HG02610 (cell line): ENCODE results near the gene VEGFC.

Source experiments
- ATAC-seq: cut with Tn5 transposase; IDR thresholded peaks from one replicate; pipeline ENCODE4 v1.9.1; 2021; ENCODE audit warnings: mild to moderate bottlenecking, moderate library complexity; ENCODE audit not compliant: unreplicated experiment

The VEGFC gene, protein sequence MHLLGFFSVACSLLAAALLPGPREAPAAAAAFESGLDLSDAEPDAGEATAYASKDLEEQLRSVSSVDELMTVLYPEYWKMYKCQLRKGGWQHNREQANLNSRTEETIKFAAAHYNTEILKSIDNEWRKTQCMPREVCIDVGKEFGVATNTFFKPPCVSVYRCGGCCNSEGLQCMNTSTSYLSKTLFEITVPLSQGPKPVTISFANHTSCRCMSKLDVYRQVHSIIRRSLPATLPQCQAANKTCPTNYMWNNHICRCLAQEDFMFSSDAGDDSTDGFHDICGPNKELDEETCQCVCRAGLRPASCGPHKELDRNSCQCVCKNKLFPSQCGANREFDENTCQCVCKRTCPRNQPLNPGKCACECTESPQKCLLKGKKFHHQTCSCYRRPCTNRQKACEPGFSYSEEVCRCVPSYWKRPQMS

DNA sequence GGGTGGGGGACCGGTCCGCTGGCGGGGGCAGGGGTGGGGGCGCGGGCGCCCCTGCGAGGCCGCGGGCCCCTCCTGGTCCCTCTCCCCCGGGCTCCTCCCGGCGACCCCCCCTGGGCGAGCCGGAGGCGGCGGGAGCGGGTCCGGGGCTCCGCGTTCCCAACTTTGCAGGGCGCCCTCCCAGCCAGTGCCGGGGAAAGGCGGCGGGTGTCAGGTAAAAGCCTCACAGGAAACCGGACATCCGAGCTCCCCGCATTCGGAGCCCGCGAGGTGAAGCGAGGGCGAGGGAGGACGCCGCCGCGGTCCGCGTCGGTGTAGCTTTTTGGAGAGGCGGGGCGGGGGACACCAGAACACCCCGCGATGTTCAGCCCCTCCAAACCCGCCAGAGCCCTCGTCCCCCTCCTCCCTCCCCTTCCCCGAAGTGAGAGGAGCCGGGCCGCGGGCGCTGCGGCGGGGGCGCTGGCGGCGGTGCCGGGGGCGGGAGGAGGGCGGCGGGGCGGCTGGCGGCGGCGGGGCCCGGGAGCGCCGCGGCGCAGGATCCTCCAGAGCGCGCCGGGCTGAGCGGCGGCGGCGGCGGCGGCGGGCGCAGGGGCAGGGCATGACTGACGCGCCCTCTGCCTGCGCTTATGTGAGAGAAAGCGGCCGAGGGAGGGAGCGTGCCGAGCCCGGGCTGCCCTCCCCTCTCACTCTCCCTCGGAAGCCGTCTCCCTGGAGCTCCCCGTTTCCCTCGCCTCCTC lies at the start of gene VEGFC:
Gene VEGFC, minus strand, starts transcription at position 597 of the 734 bp plus-strand sequence. CDS start 611 bp downstream, outside the sequence.
- peak; percentile 79 for ATAC-seq

DNA sequence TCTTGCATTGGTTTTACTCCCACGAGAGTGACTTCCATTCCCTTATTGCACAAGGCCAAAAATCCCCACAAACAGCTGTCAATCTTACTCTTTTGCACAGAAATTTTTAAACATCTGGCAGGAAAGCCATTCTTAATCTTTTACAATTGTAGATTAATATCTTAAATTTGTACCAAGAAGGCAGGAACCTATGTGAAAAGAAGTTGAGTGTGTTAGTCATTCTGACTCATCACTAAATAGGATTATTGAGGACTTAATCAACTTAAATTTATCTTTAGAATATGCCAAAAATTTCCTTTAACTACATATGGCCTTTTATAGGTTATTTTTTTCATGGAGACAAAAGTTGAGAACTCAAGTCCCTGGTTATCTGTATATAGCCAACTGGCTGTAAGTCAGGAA lies 49.0 kb upstream of the VEGFC start:
- no peak for ATAC-seq

DNA sequence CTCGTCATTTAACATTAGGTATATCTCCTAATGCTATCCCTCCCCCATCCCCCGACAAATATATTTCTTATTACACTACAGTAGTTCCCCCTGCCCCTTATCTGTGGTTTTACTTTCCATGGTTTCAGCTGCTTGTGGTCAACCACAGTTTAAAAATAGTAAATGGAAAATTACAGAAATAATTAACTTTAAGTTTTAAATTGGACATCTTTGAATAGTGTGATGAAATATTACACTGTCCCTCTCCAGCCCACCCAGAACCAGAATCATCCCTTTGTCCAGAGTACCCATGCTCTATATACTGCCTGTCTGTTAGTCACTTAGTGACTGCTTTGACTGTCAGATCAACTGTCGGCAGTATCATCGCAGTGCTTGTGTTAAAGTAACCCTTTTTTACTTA lies 47.4 kb upstream of the VEGFC start:
- no peak for ATAC-seq

DNA sequence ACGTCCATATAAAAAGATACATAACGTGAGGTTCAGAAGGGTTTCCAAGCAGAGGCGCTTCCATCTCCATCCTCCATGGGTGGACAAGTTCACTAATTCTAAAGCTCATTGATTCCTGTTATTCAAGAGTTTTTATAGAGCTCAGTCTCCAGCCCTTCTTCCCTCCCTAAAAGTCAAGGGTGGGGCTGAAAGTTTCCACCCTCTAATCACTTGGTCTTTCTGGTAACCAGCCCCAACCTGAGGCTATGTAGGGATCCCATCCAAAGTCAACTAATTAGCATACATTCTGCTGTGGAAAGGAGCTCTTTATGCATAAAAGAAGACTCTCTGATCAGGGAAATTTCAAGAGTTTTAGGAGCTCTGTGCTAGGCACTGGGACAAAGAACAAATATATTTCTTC lies 46.9 kb upstream of the VEGFC start:
- ATAC-seq = no peak

DNA sequence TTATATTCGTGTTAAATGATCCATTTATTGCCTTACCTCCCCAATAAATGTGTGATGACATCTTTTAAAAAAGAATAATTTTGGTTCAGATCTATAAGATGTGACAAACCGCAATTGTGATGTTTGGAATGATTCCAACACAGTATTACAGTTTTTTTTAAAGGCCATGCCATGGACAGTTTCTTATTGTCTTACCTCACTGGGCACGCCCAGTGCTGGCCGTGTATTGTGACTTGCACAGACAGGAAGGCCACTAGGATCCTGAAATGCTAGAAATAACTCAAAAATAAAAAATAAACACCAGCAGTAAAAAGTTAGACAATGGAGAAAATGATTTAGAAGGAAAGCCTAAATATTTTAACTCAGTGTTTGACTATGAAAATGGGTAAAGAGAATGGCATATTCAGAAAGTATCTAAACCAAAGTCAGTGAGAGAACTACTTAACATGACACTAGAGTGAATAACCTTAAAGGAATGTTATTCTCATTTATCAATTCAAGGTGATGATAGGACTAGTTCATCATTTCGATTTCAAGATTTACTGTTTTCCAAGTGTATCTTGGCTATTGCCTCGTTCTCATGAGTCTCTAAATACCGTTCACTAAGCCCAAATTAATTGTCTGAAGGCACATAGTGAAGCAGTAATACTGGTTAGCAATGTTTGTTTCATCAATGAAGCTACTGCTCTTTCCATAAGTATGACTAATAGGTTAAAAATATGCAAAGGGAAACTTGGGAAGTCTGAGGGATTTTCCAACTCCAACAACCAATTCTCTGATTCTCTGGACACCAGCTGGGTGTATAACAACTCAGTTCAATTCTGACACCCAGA lies 46.1 kb upstream of the VEGFC start:
- ATAC-seq = no peak

DNA sequence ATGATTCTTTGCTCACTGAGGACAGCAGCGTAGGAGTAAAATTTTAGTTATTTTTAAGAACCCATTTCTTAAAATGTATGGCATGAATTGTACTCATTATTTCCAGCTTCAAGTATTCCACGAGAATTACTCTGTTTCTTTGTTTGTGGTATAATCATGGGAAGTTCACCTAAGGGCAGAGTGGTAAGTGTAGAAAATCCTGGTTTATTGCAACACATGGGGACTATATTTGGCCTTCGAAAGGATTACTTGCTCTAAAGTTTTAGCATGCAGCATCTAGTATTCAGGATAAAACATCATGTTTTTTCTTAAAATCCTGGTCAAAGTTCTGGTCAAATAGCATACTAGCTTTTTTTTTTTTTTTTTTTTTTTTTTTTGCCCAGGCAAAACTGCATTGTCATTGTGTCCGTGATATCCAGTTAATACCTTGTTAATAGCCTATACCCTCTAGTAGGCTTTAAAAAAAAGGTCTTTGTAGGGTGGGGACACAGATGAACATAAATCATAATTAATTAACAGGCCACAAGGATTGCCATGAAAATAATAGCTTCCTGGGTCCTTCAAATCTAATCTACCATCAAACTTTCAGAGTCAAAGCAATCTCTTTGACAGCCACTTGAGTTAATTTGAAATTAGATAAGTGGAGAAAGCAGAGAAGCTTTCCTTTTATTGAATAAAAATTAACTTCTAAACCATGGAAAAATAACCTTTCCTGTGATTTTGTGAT lies 44.6 kb upstream of the VEGFC start:
- ATAC-seq = no peak

DNA sequence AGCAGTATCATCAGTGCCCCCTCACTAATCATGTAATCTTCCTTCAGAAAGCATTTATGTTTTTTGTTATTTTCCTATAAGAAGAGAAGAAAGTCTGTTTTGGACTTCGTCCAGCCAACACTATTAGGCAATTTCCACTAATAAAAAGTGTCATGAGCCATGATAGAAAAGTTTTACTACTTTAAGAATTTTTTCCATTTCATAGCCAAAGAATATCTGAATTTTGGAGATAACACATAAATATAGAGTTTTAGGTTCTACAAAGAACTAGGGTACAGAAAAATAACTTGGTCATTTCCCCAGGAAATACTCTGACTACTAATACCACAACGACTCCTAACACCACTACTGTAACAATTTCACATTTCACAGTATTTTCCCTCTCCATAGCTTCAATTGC lies 41.8 kb upstream of the VEGFC start:
- no peak for ATAC-seq

DNA sequence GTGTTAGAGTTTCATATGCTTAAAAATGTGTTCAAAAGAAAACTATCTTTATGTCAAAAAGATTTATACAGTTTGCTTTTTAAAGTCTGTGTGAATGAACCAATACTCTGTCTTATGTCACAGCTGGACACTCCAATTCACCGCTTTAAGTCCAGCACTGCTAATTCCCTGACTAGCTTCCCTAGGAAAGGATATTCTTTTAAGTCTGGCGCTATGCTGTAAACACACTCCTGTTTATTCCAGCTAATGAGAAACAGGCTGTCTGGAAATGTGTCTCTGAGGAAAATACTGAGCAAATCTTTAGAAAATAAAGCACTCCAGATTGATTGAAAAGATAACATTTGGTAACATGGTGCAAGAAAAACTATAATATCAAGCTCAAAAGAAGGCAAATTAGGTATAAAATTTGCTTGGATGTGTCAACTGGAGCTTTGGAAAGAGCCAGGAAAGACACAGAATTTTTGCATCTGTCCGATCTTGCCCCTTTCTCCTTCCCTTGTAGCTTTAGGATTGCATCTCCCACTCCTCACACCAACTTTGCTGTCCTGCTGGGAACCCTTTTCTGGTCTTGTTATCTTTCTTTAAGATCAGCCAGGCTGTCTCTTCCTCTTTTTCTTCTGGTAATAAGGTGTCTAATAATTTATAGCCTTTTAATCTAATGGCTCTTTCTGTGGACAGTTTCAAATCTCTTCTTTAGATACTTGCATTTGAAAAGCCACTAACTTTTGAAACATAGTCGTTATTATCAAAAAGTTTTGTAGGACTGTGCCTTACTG lies 40.9 kb upstream of the VEGFC start:
- no peak for ATAC-seq

DNA sequence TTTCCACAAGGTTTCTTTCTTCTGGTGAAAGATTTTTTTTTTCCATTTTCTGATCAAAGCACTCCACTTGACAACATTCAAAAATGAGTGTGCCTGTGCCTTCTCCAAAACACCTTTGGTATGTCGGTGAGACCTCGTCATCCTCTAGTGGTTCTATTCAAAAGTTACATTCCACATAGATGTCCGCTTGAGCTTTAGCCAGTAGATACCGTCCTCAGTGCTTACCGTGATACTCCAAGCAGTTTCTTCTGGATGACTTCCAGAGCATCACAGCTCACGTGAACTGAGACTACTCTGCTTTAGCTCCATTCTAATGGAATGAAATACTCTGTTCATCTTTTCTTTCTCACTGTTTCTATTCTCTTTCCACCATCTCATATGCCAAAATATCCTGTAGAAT lies 38.2 kb upstream of the VEGFC start:
- no peak for ATAC-seq

DNA sequence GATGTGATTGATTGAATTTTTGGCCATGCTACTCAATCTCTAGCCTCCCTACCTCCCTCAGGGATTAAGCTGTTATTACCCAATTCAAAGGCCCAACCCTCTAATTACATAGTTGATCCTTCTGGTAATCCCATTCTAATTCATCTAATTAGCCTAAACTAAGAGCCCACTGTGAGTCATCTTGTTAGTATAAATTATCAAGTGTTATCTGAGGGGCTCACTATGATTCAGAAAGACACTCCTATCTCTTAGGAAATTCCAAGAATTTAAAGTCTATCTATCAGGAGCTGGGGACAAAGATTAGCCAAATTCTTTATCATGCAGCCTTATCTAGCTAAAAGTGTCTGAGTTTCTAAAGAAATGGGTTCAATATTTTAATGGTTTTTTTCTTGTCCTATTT lies 32.9 kb upstream of the VEGFC start:
- no peak for ATAC-seq

DNA sequence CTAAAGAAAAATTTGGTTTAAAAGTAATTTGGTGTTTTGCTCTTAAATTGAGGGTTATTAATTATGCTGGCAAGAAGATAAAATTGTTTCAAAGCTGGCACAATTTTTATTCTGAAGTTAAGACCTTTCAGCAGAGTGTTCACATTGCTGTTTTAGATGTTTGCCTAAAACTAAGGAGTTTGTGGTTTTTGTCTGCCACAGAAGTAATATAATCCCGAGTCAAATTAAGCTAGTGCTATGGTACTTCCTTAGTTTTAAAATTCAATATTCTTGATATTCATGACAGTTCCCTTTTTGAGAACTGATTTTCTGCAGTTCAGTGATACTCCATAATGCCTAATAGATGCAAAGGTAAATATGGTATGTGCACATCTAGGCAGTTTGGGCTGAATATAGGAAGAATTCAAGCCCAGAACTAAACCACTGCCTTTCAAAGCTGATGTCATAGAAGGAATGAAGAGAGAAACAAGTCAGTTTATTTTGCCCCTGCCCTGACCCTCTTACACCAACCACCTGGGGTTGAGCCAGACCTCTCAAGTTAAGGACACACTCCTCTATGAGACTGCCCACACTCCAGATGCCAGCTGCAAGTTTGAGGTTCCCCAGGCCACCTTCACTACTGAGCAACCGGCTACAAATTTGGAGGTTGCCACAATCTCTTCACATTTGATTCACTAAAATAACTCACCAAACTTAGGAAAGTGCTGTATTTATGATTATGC lies 32.1 kb upstream of the VEGFC start:
- ATAC-seq = no peak

DNA sequence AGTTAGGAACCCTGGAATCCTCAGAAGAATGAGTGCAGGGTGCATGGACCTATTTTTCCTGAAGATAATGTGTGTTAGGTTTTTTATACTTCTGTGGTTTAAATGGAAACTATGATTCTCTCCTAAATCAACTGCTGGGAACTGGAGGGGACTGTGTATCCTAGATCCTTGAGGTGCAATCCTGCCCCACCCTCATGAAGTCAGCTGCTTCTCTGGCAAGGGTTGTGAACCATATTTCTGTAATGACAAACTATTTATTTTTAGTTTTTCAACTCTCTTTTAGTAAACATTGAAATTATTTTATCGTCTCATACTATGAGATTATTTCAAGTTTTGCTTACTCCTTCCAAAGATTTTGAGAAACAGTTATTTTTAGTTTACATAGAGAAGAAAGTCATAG lies 25.8 kb upstream of the VEGFC start:
- no peak for ATAC-seq

DNA sequence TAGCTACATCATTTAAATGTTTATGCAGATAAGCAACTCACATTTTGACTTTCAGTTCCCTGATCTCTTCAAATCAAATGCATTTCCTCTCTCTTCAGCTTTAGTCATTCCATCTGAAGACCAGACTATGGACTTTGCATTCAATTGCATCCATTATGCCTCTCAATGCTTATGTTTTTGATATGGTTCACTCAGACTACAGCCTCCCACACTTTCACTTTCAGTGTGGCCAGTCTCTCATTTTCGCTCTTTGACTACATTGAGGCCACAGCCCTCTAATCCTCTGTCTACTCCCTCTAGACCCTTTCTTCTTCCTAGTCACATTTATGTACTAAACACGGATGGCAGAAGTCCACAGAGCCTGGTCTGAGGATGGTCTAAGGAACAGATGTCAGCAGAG lies 24.5 kb upstream of the VEGFC start:
- peak; percentile 70 for ATAC-seq

DNA sequence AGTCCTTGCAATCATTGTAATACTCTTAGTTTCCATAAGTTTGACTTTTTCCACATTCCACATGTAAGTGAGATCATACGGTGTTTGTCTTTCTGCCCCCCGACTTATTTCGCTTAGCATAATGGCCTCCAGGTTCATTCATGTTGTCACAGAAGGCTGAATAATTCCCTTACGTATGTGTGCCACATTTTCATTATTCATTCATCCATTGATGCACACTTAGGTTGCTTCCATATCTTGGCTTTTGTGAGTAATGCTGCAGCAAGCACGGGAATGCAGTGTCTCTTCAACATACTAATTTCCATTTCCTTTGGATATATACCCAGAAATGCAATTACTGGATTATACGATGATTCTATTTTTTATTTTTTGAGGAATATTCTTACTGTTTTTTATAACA lies 22.0 kb upstream of the VEGFC start:
- no peak for ATAC-seq

DNA sequence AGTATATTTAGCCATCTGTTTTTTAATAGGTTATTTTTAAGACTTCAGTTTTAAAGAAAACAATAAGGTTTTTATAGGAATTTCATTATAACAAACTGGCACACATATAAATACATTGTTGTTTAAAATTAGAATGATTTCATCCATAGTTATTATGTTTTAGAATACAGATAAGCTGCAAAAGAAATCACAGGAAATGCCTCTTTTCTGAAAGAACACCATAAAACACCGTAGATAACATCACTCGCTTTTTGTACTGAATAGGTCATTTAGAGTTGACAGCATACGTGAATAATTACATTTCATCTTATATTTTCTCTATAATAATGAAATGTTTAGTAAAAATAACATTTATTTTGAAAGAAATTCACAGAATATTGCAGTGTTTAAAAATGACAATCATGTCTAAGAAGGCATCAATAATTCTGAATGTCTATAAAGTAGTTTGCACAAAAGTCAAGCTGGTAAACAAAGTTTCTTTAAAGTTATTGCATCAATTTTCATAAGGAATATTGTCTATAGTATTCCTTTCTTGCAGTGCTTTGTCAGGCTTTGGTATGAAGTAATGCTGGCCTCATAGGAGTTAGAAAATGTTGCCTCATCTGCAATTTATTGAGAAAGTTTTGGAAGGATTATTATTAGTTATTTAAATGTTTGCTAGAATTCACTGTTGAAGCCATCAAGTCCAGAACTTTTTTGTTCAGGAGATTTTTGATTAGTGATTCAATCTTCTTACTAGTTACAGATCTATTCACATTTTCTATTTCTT lies 17.9 kb upstream of the VEGFC start:
- no peak for ATAC-seq

DNA sequence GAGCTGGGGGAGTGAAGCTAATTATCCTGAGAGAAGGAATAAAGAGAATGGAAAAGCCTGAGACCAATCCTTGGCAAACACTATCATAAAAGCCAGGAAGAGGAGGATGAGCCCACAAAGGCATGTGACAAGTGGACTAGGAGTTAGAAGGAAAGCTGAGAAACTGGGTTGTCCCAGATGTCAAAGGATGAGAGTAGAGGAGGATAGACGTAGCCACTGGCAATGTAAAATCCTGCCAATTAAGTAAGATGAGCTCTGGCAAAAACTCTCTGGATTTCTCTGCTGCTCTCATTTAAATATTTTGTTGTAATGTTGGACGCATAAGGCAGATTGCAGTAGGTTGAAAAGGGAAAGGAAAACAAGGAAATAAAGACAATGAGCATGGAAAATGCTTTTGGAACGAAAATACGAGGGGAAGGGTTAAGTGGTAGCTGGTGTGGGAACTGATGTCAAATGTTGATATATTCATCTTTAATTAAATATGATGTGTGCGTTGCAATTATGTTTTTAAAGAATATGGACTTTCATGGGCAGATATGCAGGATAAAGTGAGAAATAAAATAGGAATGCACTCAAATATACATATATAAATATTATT lies 14.2 kb upstream of the VEGFC start:
- no peak for ATAC-seq

DNA sequence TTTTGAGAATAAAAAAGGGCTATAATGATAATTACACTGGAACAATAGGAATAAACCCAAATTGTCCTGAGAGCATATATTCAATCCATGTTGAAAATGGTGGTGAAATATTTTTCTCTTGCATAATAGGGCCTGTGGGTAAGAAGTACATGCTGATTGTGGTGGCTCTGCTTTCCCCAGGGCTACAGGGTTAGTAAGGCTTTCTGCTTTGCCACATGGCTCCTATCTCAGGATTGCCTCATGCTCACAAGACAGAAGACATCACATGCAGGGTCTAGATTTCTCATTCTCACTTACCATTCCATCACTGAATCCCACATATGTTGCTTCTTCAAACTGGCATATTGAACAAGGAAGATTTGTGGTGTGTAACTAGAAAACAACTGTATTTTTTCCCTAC lies 12.4 kb upstream of the VEGFC start:
- ATAC-seq = no peak

DNA sequence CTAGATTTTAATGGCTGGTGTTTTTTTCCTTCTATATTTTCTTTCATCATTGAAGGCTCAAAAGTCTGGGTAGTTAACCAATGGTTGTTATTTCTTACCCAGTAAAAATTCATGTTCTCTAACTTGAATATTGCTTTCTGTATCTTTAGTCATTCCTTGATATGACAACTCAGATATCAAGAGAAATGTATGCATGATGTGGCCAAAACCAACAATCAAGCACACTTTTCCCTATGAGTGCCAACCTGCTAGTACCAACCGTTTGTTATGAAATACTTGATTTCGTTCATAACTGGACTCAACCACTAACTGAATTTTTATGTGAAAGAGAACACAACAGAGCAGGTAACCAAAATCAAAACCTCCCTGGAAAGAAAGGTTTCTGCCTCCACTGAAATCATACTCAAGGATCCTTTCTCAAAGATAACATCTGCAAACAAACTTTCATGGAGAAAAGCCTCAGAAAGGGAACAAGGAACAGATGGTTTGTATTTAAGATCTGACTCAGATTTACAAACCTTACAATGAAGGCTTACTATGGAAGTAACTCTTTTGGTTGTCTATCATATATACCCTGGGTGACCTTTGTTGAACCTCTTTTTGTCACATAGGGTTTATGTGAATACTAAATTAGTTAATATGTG lies 8.3 kb upstream of the VEGFC start:
- no peak for ATAC-seq
